H9 (cell line): ENCODE measurements around the gene KRTAP5-6. TPM values are rescaled to one million over a fixed set of nuclear protein-coding genes. Genes with fewer than 3 reads are reported as not detected.

Experiments
- DNase-seq: peaks from one replicate; pipeline ENCODE4 v3.0.0-alpha.2; 2017
- H2AFZ ChIP-seq: one replicate; pipeline ENCODE4 v1.6.1; 2013; ENCODE audit warnings: mild to moderate bottlenecking, low read length, control low read depth, moderate library complexity
- H2AK5ac ChIP-seq: 2 replicates; pipeline ENCODE4 v1.6.1; 2013; ENCODE audit warnings: low read length, control low read depth, mixed read lengths; ENCODE audit not compliant: insufficient read length
- H2BK120ac ChIP-seq: one replicate; pipeline ENCODE4 v1.6.1; 2013; ENCODE audit warnings: low read depth, mild to moderate bottlenecking, low read length, control low read depth, inconsistent platforms; ENCODE audit not compliant: poor library complexity, severe bottlenecking
- H2BK12ac ChIP-seq: 2 replicates; pipeline ENCODE4 v1.6.1; 2013; ENCODE audit warnings: low read length, control low read depth, mixed read lengths, low read depth; ENCODE audit not compliant: insufficient read length
- H2BK15ac ChIP-seq: 2 replicates; pipeline ENCODE4 v1.6.1; 2013; ENCODE audit warnings: low read depth, low read length, control low read depth
- H2BK20ac ChIP-seq: one replicate; pipeline ENCODE4 v1.6.1; 2013; ENCODE audit warnings: low read depth, mild to moderate bottlenecking, low read length, control low read depth, inconsistent platforms; ENCODE audit not compliant: poor library complexity, severe bottlenecking
- H2BK5ac ChIP-seq: 2 replicates; pipeline ENCODE4 v1.6.1; 2013; ENCODE audit warnings: low read length, control low read depth, mixed read lengths; ENCODE audit not compliant: insufficient read length
- H3K14ac ChIP-seq: 2 replicates; pipeline ENCODE4 v1.6.1; 2013; ENCODE audit warnings: low read length, control low read depth; ENCODE audit not compliant: insufficient read depth
- H3K18ac ChIP-seq: 2 replicates; pipeline ENCODE4 v1.6.1; 2013; ENCODE audit warnings: low read depth, mild to moderate bottlenecking, mixed read lengths, low read length, control low read depth; ENCODE audit not compliant: insufficient read length
- H3K23ac ChIP-seq: 2 replicates; pipeline ENCODE4 v1.6.1; 2013; ENCODE audit warnings: low read length, control low read depth, mixed read lengths, low read depth; ENCODE audit not compliant: insufficient read length
- H3K23me2 ChIP-seq: 2 replicates; pipeline ENCODE4 v1.6.1; 2013; ENCODE audit warnings: low read depth, mild to moderate bottlenecking, mixed read lengths, low read length, control low read depth; ENCODE audit not compliant: insufficient read length, poor library complexity, severe bottlenecking
- H3K27ac ChIP-seq: 2 replicates; pipeline ENCODE4 v1.5.1; 2013; ENCODE audit warnings: low read length, control low read depth, mixed read lengths, low read depth; ENCODE audit not compliant: insufficient read length
- H3K27me3 ChIP-seq: 2 replicates; pipeline ENCODE4 v1.6.1; 2013; ENCODE audit warnings: low read length, control low read depth, inconsistent platforms; ENCODE audit not compliant: insufficient read depth
- H3K4ac ChIP-seq: 2 replicates; pipeline ENCODE4 v1.6.1; 2013; ENCODE audit warnings: low read depth, mild to moderate bottlenecking, control low read depth, inconsistent platforms, low read length, moderate library complexity
- H3K4me1 ChIP-seq: 2 replicates; pipeline ENCODE4 v1.6.1; 2013; ENCODE audit warnings: low read length, control low read depth, inconsistent platforms; ENCODE audit not compliant: insufficient read depth
- H3K4me2 ChIP-seq: 2 replicates; pipeline ENCODE4 v1.6.1; 2013; ENCODE audit warnings: low read length, control low read depth, mixed read lengths; ENCODE audit not compliant: insufficient read length, insufficient read depth
- H3K56ac ChIP-seq: 2 replicates; pipeline ENCODE4 v1.6.1; 2013; ENCODE audit warnings: low read depth, mild to moderate bottlenecking, mixed read lengths, low read length, control low read depth; ENCODE audit not compliant: insufficient read length
- H3K79me1 ChIP-seq: 2 replicates; pipeline ENCODE4 v1.6.1; 2013; ENCODE audit warnings: low read depth, mild to moderate bottlenecking, moderate library complexity, low read length, control low read depth, inconsistent platforms; ENCODE audit not compliant: insufficient read depth, poor library complexity, severe bottlenecking
- H3K79me2 ChIP-seq: 2 replicates; pipeline ENCODE4 v1.6.1; 2013; ENCODE audit warnings: low read length, control low read depth, inconsistent platforms; ENCODE audit not compliant: insufficient read depth
- H3K9ac ChIP-seq: 2 replicates; pipeline ENCODE4 v1.6.1; 2013; ENCODE audit warnings: low read length, control low read depth, mixed read lengths; ENCODE audit not compliant: insufficient read length; ENCODE audit errors: extremely low read depth
- H3K9me3 ChIP-seq: one replicate; pipeline ENCODE4 v1.6.1; 2013; ENCODE audit warnings: low read depth, low read length, inconsistent platforms; ENCODE audit not compliant: control insufficient read depth
- H3T11ph ChIP-seq: one replicate; pipeline ENCODE4 v1.6.1; 2013; ENCODE audit warnings: mild to moderate bottlenecking, low read length, control low read depth, inconsistent platforms
- H4K20me1 ChIP-seq: one replicate; pipeline ENCODE4 v1.6.1; 2013; ENCODE audit not compliant: control insufficient read depth, insufficient read length, insufficient read depth
- H4K5ac ChIP-seq: 2 replicates; pipeline ENCODE4 v1.6.1; 2013; ENCODE audit warnings: low read depth, mild to moderate bottlenecking, mixed read lengths, low read length, control low read depth; ENCODE audit not compliant: insufficient read length
- H4K8ac ChIP-seq: replicated peaks from 2 replicates; pipeline ENCODE4 v1.6.1; 2013; ENCODE audit warnings: low read length, control low read depth, mixed read lengths, low read depth; ENCODE audit not compliant: insufficient read length
- H4K91ac ChIP-seq: 2 replicates; pipeline ENCODE4 v1.6.1; 2013; ENCODE audit warnings: low read depth, mild to moderate bottlenecking, moderate library complexity, mixed read lengths, low read length, control low read depth; ENCODE audit not compliant: insufficient read length
- H3K27ac Mint-ChIP-seq, 3 experiments: 2 replicates in 2 of 3; 3 replicates in 1 of 3; pipeline ENCODE4 v1.8.0; 2020 to 2021; ENCODE audit warnings: mixed read lengths in 3 of 3, mild to moderate bottlenecking in 1 of 3, moderate library complexity in 1 of 3
- H3K27me3 Mint-ChIP-seq: 2 replicates; pipeline ENCODE4 v1.8.0; 2021; ENCODE audit warnings: low read depth, mild to moderate bottlenecking, moderate library complexity, mixed read lengths
- H3K36me3 Mint-ChIP-seq, 3 experiments: 2 replicates in 2 of 3; 3 replicates in 1 of 3; pipeline ENCODE4 v1.8.0; 2020 to 2021; ENCODE audit warnings: low read depth in 3 of 3, mixed read lengths in 3 of 3; ENCODE audit not compliant: insufficient read depth in 1 of 3
- H3K4me1 Mint-ChIP-seq, 2 experiments: 2 replicates each; pipeline ENCODE4 v1.8.0; 2020; ENCODE audit warnings: mixed read lengths in 2 of 2
- H3K4me3 Mint-ChIP-seq, 2 experiments: 2 replicates in 1 of 2; 3 replicates in 1 of 2; pipeline ENCODE4 v1.8.0; 2020 to 2021; ENCODE audit warnings: mild to moderate bottlenecking in 2 of 2, mixed read lengths in 2 of 2, moderate library complexity in 1 of 2
- H3K9me3 Mint-ChIP-seq, 2 experiments: 2 replicates in 1 of 2; 3 replicates in 1 of 2; pipeline ENCODE4 v1.8.0; 2020; ENCODE audit warnings: mild to moderate bottlenecking in 2 of 2, mixed read lengths in 2 of 2, moderate library complexity in 1 of 2
- CTCF ChIP-seq: fragments of 200-600 bp; sonication (generic); conservative IDR thresholded peaks from 3 replicates; pipeline ENCODE4 v1.8.0; 2021; ENCODE audit warnings: antibody characterized with exemption, mild to moderate bottlenecking
- WGBS: extraction: QIAGEN DNeasy Blood & Tissue Kit; methylation state at CpG from one replicate; pipeline ENCODE4 v1.1.7; 2013; ENCODE audit warnings: missing lambda C conversion rate, low lambda C conversion rate, mixed read lengths; ENCODE audit not compliant: insufficient read length; ENCODE audit errors: extremely low coverage; 5-methylcytosine and 5-hydroxymethylcytosine counted together
- total RNA-seq: library from RNA; stranded (reverse); gene quantifications from 2 replicates; pipeline ENCODE4 v1.2.1, GENCODE V29; 2021

Gene KRTAP5-6
- total RNA-seq, 1 experiment from 2014 or later: not detected

- Histone ChIP-seq H3K23ac (no peak overlapping the region), H2AFZ (no peak overlapping the region), H2BK12ac (no peak overlapping the region), H3K18ac (no peak overlapping the region), H4K8ac (no peak overlapping the region), H3K27ac (no peak overlapping the region), H2BK20ac (no peak overlapping the region), H3K79me1 (no peaks in the 10 kb centered on the region), H2BK15ac (no peak overlapping the region), H3K9ac (no peak overlapping the region), H2AK5ac (no peak overlapping the region), H4K5ac (no peak overlapping the region), H3K4me2 (no peak overlapping the region), H3K4me1 (no peaks in the 10 kb centered on the region; the same call in 1 of the 2 replicates), H3K56ac (no peak overlapping the region), H3K27me3 (peaks cover 16% of the 10 kb centered on the region; the same call in 1 of the 2 replicates), H4K20me1 (peaks cover 11% of the 10 kb centered on the region), H3T11ph (no peak overlapping the region), H3K23me2 (peaks cover 5% of the 10 kb centered on the region), H2BK120ac (no peak overlapping the region), H3K4ac (no peak overlapping the region), H2BK5ac (no peak overlapping the region), H3K9me3 (no peaks in the 10 kb centered on the region), H3K79me2 (no peaks in the 10 kb centered on the region), H4K91ac (no peak overlapping the region), H3K14ac (no peak overlapping the region)
- Mint-ChIP-seq H3K27ac (no peak overlapping the region), H3K9me3 (peaks cover 4 to 9% of the 10 kb centered on the region in 2 experiments; a peak in 4 of 5 replicates), H3K27me3 (peaks cover 46% of the 10 kb centered on the region), H3K4me1 (peaks cover 7 to 8% of the 10 kb centered on the region in 2 experiments), H3K36me3 (peaks cover 0 to 4% (median 0%) of the 10 kb centered on the region in 3 experiments; a peak in 2 of 7 replicates), H3K4me3 (no peak overlapping the region)
- no peak for TF ChIP-seq CTCF
- DNase-seq: no peak
- WGBS: no CpG with 5 or more reads among the region's 18 CpGs
Observed at GRCh38 chr11:1744891-1745700, 48.1 kb downstream of the KRTAP5-6 start.
